Measurements from ENCODE around the gene POC5.
"Not testable (repeated sequence)": the region's sequence is repeated elsewhere in the genome, so short reads cannot be mapped to it uniquely, and the experiment has no call there.

The POC5 gene, protein sequence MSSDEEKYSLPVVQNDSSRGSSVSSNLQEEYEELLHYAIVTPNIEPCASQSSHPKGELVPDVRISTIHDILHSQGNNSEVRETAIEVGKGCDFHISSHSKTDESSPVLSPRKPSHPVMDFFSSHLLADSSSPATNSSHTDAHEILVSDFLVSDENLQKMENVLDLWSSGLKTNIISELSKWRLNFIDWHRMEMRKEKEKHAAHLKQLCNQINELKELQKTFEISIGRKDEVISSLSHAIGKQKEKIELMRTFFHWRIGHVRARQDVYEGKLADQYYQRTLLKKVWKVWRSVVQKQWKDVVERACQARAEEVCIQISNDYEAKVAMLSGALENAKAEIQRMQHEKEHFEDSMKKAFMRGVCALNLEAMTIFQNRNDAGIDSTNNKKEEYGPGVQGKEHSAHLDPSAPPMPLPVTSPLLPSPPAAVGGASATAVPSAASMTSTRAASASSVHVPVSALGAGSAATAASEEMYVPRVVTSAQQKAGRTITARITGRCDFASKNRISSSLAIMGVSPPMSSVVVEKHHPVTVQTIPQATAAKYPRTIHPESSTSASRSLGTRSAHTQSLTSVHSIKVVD

DNA sequence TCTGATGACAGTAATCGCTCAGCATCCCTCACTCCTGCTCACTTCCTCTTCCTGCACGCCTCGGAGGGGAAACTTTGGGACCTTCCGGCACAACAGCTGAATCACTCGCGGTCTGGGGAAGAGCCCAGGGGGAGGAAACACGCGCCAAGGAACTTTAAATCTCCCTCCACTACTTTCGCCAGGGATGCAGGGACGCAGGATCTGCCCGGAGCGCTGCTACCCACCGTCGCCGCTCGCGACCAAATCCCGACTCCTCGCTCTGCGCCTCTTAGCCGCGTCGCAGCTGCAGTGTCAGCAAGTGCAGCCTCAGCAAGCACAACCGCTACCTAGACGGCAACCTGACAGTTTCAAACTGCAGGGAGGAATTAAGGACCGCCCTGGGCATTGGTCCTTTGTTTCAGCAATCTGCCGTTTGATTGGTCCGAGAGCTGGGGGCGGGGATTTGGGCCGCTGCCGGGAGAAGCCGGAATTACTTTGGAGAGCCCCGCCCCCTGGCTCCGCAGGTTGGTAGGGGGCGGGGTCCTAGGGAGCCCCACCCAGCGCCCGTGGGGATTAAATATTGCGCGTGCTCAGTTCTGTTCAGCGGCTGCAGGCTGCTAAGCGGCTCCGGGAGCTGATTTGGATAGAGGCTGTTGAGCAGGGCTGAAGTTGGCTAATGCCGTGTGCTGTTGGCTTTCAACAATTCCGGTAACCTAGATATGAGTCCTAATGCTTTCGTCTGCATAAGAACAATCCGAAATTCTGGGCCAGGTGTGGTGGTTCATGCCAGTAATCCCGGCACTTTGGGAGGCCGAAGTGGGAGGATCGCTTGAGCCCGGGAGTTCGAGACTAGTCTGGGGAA lies at the start of gene POC5:
Gene POC5, minus strand, starts transcription at position 356 of the 841 bp plus-strand sequence. CDS start 4,500 bp downstream, outside the sequence.
- peak; percentile 95 for DNase-seq (ENCODE audit: low read depth)

DNA sequence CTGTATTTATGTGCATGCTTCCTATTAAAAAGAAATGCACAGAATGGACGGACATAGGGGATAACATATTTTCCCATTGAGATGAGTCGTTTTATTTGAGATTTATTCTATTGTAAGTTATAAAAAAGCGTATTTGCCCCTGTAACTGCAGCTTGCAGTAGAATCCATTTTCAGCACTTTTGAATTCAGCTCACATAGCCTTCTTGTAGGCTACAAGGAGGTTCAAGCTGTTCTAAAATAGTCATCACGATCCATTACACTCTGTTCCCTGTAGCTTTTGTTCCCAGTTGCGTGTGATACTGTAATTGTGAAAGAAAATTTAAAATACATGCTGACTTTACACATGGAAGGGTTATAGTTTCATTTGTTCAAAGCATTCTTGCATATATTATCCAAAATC lies 40.9 kb upstream of the POC5 start:
- DNase-seq (ENCODE audit: low read depth): no peak

DNA sequence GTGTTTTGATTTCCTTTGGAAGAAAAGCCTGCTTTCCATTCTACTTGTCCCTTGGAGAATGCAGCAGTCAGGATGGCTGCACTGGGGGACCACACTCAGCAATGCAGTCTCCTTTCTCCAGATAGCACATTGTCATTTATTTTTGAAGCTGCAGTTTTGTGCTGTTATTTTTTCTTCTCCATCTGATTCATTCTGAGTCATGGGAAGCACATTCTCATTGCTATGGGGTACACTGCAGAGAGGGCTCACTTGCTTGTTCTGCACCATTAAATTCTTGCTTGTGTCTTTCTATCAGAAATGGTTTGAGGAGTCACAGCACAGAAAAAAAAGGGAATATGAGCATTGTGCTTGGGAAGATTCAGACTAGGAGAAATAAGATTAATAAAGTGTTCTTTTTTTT lies 39.7 kb upstream of the POC5 start:
- DNase-seq (ENCODE audit: low read depth): peak; percentile 18

DNA sequence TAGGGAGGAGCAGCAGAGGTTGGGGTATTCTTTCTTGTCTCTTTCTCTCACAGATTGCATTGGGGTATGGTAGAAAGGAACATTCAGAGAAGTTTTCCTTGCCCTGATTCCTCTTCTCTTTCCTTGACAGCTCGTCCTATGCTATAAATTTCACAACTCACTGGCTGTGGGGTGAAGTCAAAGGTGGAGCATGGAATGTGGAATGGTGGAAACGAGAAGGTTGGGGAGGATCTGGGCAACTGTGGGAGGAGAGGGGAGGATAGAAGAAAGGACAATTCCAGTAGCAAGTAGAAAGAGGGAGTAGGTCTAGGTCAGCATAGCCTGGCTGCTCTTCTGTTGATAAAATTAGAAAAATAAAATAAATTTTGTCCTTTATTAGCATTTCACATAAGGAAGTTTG lies 39.0 kb upstream of the POC5 start:
- no peak for DNase-seq (ENCODE audit: low read depth)

DNA sequence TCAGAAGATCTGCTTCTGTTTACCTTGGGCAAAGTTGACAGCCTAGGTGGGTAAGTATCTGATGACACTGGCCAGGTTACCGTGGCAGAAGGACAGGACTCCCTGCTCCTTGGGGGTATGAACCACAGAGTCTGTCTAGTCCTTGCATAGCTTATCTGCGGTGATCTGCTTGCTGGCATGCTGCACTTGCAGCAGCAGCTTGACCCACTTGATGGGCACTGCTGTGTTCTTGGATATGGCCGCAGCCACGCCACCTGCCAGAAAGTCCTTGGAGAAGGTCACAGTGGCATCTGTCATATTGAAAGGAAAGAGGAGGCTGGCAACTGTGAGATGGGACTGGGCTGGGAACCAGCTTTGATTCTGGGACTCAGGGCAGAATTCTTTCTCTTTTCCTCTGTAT lies 35.9 kb upstream of the POC5 start:
- DNase-seq (ENCODE audit: low read depth): no peak

DNA sequence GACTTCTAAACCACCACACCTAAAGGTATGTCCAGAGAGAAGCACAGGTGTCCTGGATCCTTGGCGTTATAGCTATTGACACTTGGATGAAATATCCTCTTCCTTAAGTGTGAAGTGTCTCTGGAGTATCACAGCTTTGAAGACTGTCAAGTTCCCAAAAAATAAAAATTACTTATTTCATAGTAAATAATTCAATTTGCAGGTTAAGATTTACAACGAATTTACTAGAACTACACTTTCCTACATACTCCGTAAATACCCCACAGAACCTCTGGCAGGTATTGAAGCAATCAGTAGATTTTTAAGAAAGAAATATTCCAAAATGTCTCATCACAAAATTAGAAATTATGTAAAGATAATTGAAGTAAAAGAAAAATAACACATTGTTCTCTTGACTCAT lies 27.1 kb upstream of the POC5 start:
- DNase-seq (ENCODE audit: low read depth): no peak

DNA sequence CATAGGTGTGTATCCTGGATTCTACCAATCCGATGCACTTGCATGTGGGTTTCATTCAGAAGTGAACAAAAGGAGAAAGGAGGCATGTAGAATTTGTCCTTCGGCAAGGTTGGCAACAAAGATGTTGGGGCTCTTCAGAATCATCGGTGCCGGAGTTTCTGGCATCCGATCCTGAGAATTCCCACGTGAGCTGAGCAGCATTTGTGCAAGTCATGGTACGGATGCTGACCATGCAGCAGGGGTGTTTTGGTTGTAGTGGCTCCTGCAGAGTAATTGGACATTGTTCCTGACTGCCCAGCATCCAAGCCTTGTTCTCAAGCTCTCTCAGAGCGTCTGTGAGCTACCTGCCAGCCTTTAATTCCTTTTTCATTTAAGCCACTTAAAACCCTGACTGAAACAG lies 19.0 kb upstream of the POC5 start:
- DNase-seq (ENCODE audit: low read depth): no peak

DNA sequence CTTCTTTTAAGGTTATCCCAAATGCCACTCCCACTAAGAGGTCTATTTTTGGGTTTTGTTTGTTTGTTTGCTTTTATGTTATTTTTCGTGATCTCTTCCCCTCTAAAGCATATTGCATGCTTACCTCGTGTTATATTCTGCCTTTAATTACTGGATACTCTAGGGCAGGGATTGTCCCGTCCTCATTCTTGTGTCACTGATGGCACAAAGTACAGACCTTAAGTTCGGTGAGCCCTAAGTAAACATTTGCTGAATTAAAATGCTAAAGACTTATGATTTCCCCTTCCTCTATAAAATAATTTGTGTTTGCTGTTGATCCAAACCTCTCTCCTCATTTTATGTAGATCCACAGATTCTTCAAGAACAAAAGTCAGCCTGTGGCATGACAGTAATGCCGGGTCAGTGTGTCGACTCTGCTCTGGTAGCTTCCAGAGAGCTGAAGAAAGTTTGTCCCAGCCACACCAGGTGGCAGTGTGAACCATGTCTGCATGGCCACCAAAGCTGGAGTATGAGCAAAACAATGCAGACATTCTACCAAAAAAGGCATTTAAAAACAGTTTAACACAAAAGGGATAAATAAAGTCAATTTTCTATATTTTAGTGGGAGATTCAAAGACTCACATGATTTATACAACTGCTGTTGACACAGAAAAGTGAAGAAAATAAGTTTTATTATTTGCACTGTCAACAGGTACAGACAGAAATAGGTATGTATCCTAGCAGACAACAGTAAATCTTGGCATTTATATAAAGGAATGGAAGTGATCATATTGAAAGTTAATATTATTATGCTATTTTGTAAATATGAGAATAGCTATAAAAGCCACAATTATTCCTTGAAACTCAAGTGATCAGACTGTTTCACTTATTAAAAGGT lies 17.9 kb upstream of the POC5 start:
- DNase-seq (ENCODE audit: low read depth): peak; percentile 29

DNA sequence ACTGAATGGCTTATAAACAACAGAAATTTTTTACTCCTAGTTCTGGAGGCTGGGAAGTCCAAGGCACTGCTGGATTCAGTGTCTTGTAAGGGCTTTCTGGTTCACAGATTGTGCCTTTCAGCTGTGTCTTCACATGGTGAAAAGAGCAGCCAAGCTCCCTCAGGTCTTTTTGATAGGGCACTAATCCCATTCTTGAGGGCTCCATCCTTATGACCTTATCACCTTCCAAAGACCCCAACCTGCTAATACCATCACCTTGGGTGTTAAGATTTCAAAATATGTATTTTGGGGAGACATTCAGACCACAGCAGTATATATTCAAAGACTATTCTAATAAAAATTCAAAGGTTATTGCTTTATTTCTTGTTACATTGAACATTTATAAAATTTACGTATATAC lies 16.5 kb upstream of the POC5 start:
- no peak for DNase-seq (ENCODE audit: low read depth)

DNA sequence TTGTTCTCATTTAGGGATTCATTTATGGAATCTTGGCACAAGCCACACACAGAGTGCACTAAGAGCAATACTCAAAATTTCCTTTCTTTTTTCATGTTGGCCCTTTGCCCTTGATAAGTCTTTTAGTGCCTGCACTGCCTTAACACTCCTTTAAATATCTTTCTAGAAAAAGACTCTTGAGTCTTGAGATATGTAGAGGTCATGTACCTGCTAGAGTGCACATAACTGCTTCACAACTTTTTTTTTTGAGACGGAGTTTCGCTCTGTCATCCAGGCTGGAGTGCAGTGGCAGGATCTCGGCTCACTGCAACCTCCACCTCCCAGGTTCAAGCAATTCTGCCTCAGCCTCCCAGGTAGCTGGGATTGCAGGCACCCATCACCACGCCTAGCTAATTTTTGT lies 14.3 kb upstream of the POC5 start:
- DNase-seq (ENCODE audit: low read depth): not testable (repeated sequence)

DNA sequence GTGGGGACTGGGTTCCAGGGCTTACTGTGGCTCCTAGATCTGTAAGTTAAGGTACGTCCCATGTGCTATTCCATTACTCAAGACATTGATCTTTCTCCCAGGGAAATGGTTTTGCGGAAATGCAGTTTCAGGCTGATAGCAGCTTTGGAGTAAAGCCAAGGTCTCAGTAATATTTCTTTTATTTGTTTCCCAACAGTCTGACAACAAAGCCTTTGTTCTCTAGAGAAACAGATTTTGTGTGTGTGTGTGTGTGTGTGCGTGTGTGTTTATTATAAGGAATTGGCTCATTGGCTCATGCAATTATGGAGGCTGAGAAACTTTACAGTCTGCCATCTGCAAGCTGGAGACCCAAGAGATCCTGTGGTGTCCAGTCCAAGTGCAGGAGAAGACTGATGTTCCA lies 12.1 kb upstream of the POC5 start:
- DNase-seq (ENCODE audit: low read depth): no peak

DNA sequence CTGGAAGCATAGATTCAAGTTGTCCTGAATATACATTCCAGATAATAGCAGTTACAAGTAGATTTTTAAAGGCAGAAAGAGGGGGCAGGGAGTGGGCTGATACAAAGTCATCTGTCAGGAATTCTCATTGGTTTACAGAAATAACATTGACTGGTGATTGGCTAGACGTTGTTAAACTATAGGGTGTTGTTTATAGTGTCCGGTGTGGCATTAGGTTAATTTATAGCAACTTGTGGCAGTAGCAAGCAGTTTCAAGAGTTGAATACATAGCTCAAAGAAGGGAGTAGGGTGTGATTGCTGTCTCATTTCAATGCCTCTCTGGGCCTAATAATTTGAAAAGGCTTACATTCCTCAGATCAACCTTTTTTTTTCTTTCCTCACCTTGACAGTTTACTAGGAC lies 10.7 kb upstream of the POC5 start:
- DNase-seq (ENCODE audit: low read depth): no peak

DNA sequence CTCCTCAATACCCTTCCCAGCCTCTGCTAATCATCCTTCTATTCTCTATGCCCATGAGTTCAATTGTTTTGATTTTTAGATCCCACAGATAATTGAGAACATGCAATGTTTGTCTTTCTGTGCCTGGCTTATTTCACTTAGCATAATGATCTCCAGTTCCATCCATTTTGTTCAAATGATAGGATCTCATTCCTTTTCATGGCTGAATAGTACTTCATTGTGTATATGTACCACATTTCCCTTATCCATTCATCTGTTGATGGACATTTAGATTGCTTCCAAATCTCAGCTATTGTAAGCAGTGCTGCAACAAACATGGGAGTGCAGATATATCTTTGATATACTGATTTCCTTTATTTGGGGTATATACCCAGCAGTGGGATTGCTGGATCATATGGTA lies 9.0 kb upstream of the POC5 start:
- DNase-seq (ENCODE audit: low read depth): not testable (repeated sequence)

DNA sequence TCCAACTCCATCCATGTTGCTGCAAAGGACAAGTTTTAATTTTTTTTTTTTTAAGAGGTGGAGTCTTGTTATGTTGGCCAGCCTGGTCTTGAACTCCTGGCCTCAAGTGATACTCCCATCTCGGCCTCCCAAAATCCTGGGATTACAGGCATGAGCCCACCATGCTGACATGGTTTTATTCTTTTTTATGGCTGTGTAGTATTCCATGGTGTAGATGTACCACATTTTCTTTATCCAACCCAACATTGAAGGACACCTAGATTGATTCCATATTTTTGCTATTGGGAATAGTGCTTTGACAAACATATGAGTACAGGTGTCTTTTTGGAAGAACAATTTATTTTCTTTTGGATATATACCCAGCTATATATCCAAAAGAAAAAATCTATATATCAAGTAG lies 6.1 kb upstream of the POC5 start:
- DNase-seq (ENCODE audit: low read depth): no peak

DNA sequence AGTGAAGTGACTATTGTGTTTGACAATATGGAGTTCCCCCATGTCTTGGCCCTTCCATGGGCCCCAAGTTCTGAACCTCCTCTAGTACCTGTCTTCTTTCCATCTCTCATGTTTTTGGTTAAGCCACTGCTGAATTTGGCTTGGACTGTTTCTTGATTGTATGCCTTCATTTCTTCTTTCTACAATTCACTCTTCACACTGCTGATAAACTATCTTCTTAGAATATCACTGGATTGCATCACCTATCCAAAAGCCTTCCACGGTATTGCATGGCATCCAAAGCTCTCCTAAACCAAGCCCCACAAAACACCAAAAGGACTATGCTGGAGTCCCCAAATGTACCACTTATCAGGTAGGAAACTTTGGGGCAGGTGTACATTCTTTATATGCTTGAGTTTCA lies 4.3 kb upstream of the POC5 start:
- no peak for DNase-seq (ENCODE audit: low read depth)

DNA sequence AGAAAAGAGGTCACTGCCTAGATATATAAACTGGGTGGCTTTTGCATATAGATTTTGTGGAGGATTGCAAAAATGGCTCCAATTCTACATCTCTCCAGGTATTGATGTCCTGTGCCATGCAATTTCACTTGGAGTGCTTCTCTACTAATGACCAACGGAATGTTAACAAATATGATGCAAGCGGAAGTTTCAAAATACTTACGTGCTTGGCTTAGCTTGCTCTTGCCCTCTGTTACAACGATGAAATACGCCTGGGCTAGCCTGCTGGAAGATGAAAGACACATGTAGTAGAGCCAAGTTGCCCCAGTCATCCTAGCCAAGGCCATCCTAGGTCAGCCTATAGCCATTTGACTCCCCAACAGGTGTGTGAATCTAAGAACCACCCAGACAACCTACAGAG lies 3.6 kb upstream of the POC5 start:
- peak; percentile 12 for DNase-seq (ENCODE audit: low read depth)

DNA sequence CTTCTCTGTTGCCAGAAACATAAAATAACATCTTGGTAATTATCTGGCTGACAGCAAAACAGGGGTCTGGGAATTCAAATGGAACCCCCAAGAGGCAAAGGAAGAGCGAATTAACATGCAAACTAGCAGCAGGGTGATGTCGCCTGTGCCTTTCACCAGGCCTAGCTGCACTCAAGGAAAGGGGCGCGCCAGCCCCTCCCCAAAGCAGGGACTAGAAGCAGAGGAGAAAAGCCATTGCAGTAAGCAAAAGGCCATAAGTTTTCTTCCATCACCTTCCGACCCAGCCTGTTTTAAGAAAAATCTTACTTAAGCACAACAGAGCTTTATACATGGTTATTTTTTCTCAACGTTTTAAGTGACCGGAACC lies 539 bp downstream of the POC5 start:
- no peak for DNase-seq (ENCODE audit: low read depth)

DNA sequence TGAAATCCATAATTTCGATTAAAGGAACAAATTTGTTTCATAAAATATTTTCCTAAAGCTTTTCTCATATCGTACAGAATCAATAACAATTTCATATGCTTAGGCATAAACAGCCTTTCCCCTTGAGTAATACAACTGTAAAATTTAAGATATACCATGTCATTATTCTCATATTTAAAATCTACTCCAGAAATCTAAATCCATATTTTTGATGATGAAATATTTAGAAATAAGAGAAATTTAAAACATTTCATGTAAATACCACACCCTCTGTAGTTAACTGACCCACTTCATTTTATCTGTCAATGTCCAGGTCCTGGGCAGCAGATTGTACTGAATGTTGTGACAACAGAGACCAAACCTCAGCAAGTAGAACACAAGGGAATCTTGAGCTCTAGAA lies 5.1 kb downstream of the POC5 start:
- no peak for DNase-seq (ENCODE audit: low read depth)

DNA sequence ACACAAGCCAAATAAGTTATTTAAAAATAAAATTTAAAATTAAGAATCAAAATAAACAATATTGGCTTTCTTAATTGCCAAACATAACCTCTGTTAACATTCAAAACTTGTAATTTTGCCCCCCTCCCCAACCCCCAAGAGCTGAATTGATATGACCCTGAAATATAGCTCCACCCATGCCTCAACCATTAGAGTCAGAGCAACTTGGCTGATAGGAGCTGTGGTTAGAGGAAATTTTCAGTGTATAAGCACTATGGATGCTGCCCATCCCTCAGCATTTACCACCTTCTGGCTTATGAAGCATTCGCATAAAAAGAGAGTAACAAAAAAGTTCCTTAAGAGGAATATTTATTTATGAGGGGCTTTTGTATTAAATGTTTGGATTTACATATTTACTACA lies 6.1 kb downstream of the POC5 start:
- no peak for DNase-seq (ENCODE audit: low read depth)

DNA sequence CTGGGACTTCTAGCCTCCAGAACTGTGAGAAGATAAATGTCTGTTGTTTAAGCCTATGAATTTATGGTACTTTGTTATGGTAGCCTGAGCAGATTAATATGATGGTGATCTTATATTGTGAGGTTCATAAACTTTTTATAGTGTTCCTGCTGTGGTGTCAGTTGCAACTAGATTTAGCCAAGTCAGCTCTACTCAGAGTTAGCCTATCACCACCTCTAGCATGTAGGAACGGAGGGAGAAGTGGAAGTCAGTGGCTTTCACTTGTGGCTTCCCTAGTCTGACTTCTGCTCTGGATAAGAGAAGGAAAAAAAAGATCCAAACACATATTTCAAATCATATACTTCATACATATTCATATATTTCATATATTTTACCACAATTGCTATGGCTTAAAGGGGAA lies 6.6 kb downstream of the POC5 start:
- DNase-seq (ENCODE audit: low read depth): no peak

DNA sequence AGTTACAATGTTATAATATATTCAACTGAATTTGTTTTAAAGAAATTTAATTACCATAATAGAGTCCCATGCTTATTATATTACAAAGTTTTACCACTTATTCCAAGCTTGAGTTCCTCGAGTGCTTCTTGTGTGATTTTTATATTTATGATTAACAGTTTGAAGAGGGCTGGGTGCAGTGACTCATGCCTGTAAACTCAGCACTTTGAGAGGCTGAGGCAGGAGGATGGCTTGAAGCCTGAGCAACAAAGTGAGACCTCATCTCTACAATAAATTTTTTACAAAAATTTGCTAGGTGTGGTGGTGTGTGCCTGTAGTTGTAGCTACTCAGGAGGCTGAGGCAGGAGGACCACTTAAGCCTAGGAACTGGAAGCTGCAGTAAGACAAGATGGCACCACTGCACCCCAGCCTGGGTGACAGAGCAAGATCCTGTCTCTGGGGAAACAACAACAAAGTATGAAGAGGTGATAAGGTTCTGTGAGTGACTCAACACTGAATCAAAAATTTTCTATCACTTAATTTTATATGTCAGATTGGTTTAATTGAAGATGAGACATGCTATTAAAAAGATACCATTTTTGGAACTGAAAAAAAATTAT lies 9.2 kb downstream of the POC5 start:
- peak; percentile 26 for DNase-seq (ENCODE audit: low read depth)

DNA sequence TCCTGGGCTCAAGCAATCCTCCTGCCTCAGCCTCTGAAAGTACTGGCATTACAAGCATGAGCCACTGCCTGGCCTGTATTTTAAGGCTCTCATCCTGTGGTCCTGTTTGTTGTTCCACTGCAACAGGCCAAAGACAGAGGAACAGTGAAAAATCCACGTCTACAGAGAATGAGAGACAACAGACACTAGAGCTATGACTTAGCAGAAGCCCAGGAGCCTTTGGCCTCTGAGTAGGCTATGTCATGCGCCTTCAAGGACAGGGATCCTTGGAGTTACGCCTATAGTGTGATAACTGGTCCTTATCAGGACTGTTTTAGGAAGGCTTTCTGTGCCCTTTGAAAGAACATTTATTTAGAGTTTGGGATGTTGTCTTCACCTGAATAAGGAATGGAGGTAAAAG lies 10.5 kb downstream of the POC5 start:
- no peak for DNase-seq (ENCODE audit: low read depth)
